IPS-20b (cell line): Measurements from ENCODE around the gene NFIL3.

Experiments
- H3K27ac ChIP-seq: one replicate; pipeline ENCODE4 v1.5.1; 2013; ENCODE audit warnings: low read length
- H3K27me3 ChIP-seq: 2 replicates; pipeline ENCODE4 v1.6.1; 2013; ENCODE audit warnings: mild to moderate bottlenecking, low read length, inconsistent platforms; ENCODE audit not compliant: insufficient read depth
- H3K36me3 ChIP-seq: 2 replicates; pipeline ENCODE4 v1.6.1; 2013; ENCODE audit warnings: low read depth, mild to moderate bottlenecking, inconsistent platforms, low read length, moderate library complexity; ENCODE audit not compliant: insufficient read depth
- H3K4me1 ChIP-seq: 2 replicates; pipeline ENCODE4 v1.6.1; 2013; ENCODE audit warnings: mild to moderate bottlenecking, control low read depth, inconsistent platforms, low read length, moderate library complexity; ENCODE audit not compliant: insufficient read depth
- H3K4me3 ChIP-seq: 2 replicates; pipeline ENCODE4 v1.5.1; 2013; ENCODE audit warnings: mild to moderate bottlenecking, low read length, inconsistent platforms
- H3K9ac ChIP-seq: 2 replicates; pipeline ENCODE4 v1.6.1; 2013; ENCODE audit warnings: low read depth, mild to moderate bottlenecking, inconsistent platforms, low read length, moderate library complexity
- H3K9me3 ChIP-seq: 2 replicates; pipeline ENCODE4 v1.6.1; 2013; ENCODE audit warnings: mild to moderate bottlenecking, low read depth, low read length, inconsistent platforms; ENCODE audit not compliant: insufficient read depth

NFIL3 gene

DNA sequence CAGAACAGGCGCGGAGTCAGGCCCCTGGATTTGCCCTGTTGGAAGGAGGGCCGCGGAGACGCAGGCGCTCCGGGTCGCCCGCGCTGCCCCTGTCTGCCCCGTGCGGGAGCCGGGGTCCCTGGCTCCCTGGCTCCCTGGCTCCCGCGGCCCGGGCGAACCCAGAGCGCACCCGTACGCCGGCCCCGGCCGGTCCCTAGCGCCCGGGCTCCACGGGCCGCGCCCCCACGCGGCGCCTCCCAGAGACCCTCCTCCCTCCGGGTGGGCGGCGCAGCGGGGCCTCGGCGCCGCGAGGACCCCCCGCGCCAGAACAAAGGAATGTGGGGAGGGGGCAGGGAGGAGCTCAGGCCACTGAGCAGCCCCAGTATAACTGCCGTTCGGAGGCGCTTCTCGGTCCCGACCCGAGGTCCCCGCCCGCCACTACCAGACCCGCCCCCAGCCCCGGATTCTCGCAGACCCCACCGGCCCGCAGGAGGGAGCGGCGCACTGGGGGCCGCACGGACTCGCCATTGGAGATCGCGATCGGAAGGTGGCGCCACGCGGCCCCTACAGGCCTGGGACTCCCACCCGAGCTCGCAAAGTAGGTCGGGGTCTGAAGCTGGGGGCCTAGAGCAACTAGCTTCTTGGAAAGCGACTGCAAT lies 2.4 kb downstream of the NFIL3 start:
- Histone ChIP-seq H3K36me3 (no peaks in the 10 kb centered on the region), H3K9ac (peak overlapping the region; percentile 47; the same call in 1 of the 2 replicates), H3K27me3 (peaks cover 64% of the 10 kb centered on the region), H3K4me1 (peaks cover 15% of the 10 kb centered on the region), H3K9me3 (no peaks in the 10 kb centered on the region), H3K27ac (no peak overlapping the region), H3K4me3 (peak overlapping the region; percentile 68)

DNA sequence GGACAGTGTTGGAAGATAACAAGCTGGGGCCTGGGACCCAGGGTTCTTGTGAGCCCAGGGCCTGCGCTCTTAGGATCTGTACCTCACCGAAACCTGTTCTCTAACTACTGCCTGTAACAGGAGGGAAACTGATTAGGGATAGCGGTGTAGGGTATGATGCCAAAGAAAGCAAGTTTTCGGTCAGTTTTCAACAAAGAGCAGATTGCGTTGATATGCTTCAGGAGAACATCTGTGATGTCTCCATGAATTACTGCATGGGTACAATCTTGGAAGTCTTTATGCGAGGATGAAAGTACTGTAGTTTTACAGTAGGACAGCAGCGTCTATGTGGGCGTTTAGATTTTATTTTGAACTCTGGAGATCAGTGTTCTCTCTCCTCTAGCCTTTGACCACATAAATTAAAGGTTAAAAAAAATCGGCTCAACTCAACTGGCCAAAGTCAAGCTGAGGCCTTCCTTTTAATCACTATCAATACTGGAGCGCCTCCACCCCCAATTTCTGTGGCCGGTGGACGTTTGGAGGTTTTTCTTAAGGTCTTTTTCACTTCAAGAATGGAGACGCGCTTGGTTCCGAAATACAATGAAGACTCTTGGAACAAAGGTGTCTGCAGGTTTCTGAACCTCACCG lies 3.0 kb downstream of the NFIL3 start:
- Histone ChIP-seq H3K4me3 (peak overlapping the region; percentile 68), H3K27me3 (peaks cover 57% of the 10 kb centered on the region), H3K9ac (peak overlapping the region; percentile 47; the same call in 1 of the 2 replicates), H3K4me1 (peaks cover 15% of the 10 kb centered on the region), H3K9me3 (no peaks in the 10 kb centered on the region), H3K27ac (no peak overlapping the region), H3K36me3 (no peaks in the 10 kb centered on the region)

DNA sequence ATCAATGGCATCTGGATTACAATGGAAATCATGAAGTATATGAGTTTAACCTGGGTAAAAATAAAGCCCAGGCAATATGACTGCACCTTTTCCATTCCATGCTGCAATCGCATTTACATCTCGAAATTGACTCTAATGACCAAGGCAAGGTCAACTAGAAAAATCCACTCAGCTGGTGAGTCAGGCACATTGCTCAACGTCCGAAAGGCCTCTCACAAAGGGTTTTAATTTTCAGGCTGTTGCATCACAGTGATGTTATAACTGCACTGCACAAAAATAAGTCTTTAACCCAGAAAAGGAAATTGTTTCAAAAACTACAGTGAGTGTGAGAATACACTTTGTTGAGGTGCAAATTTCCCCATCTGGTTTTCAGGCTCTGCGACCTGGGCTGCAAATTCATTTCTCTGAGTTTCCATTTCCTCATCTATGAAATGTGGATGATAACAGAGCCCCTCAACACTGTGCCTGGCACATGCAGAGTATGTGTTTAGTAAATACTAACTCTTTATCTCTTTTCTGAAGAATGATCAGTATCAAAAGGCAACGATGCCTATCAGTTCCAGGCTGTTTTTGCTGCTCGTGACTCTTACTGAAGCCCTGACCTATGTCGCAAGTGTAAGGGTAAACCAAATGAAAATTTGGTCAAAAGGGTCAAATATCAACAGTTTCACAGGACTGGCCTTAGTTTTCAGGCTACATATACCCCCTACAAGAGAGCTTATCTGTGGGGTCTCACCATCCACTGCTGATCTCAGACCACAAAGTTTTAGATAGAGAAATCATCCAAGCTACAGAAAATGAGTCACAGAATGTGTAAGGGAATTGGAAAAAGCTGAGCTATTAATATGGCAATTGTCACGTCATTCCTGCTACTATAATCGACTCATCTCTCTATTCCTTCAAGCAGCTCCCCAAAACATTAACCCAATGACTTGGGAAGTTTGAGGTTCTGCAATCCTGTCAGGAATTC lies 4.1 kb downstream of the NFIL3 start:
- peaks cover 15% of the 10 kb centered on the region for H3K4me1 ChIP-seq
- no peak overlapping the region for H3K4me3 ChIP-seq
- H3K9ac ChIP-seq = no peak overlapping the region
- peaks cover 46% of the 10 kb centered on the region for H3K27me3 ChIP-seq
- no peaks in the 10 kb centered on the region for H3K9me3 ChIP-seq
- no peaks in the 10 kb centered on the region for H3K36me3 ChIP-seq
- H3K27ac ChIP-seq = no peak overlapping the region

DNA sequence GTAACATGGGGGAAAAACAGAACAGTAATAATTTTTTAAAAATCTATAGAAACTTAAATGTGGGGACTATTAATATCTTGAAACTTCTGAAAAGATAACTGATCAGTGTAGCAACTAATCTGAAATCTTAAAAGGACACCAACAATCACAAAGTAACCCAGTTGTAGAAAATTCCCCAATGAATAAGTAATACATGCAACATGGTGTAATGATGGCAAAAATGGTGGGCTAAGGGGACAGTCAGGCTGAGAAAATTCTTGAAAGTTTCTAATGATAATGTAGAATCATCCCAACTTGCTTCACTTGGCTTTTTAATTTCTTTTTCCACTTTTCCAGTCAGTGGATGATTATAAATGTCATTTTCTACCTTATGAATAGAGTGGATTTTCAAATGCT lies 5.4 kb downstream of the NFIL3 start:
- Histone ChIP-seq H3K9me3 (no peaks in the 10 kb centered on the region), H3K36me3 (no peaks in the 10 kb centered on the region), H3K27ac (no peak overlapping the region), H3K4me3 (no peak overlapping the region), H3K4me1 (peaks cover 15% of the 10 kb centered on the region), H3K27me3 (peaks cover 41% of the 10 kb centered on the region), H3K9ac (no peak overlapping the region)

DNA sequence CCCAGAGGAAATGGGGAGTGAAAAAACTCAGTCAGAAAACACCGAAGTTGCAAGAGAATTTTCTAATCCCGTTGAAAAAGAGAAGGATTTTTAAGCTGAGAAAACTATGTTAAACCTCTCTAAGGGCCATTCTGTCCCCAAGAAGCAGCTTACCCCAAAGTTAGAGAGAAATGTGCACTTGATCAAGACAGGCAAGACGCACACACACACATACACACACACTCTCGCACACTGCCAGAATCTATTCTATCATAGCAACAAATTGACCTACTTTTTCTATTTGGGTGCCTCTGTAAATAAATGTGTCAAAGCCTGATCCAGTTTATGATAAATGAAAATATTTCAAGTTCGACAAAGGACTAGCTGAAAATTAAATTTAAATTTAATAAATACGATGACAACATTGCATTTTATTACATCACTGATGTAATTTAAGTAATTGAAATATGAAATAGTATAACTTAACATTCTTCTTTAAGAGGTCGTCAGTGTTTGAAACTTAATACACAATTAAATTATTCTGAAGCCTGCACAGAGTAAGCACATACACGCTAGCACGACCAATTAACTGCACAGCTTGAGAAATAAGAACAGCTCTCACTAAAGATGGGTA lies 5.9 kb downstream of the NFIL3 start:
- Histone ChIP-seq H3K27me3 (peaks cover 36% of the 10 kb centered on the region), H3K27ac (no peak overlapping the region), H3K4me1 (peaks cover 15% of the 10 kb centered on the region), H3K4me3 (no peak overlapping the region), H3K9me3 (no peaks in the 10 kb centered on the region), H3K36me3 (no peaks in the 10 kb centered on the region), H3K9ac (no peak overlapping the region)

DNA sequence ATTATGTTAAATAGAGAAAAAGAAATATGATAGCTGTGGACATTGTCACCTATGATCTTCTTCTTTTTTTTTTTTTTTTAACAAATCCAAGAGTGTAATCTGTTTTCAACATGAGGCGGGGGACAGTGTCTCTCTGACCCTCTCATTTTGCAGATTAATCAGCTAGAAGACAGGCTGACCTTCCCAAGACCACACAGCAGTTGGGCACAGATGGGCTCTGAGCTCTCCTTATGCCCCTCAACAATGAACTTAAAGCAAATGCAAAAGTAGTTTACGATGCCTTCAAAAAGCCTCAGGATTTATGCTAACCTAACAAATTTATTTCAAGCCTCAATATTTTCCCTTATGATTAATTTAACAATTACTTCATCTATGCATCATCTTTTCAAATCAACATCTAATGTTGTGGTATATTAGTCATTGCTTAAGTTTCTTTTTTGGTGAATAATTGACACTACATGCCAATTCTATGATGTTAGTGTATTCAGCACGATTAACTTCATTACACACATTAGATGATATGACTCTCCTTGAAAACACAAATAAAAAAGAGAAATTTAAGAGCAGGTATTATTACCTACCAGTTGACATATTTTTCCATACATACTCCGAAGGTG lies 7.4 kb downstream of the NFIL3 start:
- Histone ChIP-seq H3K27ac (no peak overlapping the region), H3K9ac (no peak overlapping the region), H3K27me3 (peaks cover 21% of the 10 kb centered on the region), H3K4me1 (0 out of 2 replicates have a peak, but pooled peaks cover 5% of the 10 kb centered on the region), H3K36me3 (no peaks in the 10 kb centered on the region), H3K4me3 (no peak overlapping the region), H3K9me3 (no peaks in the 10 kb centered on the region)

DNA sequence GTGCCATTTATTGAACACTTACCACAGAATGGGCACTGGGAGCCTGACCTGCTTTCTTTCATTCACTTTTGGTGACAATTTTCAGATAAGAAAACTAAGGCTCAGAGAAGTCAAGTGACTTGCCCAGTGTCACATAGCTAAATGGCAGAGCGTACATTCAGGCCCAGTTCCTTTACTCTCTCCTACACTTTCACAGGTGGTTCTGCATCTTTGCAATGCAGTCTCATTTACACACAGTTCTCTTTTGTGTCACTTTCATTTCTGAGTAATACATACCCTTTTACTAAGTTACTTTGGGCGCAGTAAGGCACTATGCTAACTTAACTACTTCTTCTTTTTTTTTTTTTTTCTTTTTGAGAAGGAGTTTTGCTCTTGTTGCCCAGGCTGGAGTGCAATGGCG lies 8.3 kb downstream of the NFIL3 start:
- H3K4me1 ChIP-seq = 0 out of 2 replicates have a peak, but pooled peaks cover under 1% of the 10 kb centered on the region
- H3K9ac ChIP-seq = no peak overlapping the region
- peaks cover 4% of the 10 kb centered on the region for H3K36me3 ChIP-seq
- peaks cover 13% of the 10 kb centered on the region for H3K27me3 ChIP-seq
- H3K4me3 ChIP-seq = no peak overlapping the region
- no peaks in the 10 kb centered on the region for H3K9me3 ChIP-seq
- no peak overlapping the region for H3K27ac ChIP-seq

DNA sequence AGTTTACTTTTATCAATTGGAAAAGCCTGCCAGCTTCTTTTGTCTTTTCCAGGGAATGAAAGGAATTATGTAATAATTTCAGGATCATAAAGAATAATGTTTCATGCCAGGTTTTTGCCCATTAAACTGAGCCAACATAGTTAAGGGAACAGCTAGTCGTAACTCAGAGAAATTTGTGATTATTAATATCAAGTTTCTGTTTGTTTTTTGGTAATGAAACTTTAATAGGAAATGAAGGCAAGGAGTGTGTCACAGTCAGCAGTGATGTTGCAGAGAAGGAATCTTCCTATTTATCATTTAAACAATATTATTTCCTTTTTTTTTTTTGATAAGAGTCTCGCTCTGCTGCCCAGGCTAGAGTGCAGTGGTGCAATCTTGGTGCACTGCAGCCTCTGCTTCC lies 10.7 kb downstream of the NFIL3 start:
- Histone ChIP-seq H3K4me3 (no peak overlapping the region), H3K27me3 (no peaks in the 10 kb centered on the region), H3K9ac (no peak overlapping the region), H3K9me3 (no peaks in the 10 kb centered on the region), H3K4me1 (no peaks in the 10 kb centered on the region), H3K27ac (no peak overlapping the region), H3K36me3 (peaks cover 18% of the 10 kb centered on the region)

DNA sequence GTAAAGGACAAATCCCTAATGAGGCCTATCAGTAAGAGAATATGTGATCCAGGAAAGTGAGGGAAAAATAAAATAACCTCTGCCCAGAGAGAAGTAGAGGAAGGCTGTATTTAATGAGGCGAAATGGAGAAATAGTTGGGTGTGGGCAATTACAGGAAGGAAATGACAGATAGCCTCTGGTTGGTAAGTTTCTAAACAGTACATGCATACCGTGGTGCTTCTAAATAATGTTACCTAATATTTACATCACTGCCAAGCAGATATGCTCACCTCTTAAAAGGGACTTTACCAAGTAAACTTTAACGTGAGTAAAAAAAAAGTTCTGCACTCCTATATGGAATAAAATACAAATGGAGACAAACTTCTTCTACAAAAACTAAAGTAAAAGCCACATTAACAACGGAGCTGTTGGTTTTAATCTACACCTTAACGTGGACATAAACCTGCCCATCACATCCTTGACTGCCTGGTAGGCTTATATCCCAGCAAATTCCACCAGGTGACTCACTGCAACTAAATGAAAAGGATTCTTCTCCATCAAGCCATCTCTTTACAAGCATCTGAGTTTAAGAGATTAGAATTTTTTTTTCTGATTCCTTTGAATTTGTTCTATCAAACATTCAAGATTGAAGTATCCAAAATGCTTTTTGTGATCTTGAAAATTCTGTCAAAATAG lies 12.4 kb downstream of the NFIL3 start:
- Histone ChIP-seq H3K4me3 (no peak overlapping the region), H3K27ac (no peak overlapping the region), H3K27me3 (no peaks in the 10 kb centered on the region), H3K9ac (no peak overlapping the region), H3K4me1 (no peaks in the 10 kb centered on the region), H3K9me3 (no peaks in the 10 kb centered on the region), H3K36me3 (peaks cover 18% of the 10 kb centered on the region)

DNA sequence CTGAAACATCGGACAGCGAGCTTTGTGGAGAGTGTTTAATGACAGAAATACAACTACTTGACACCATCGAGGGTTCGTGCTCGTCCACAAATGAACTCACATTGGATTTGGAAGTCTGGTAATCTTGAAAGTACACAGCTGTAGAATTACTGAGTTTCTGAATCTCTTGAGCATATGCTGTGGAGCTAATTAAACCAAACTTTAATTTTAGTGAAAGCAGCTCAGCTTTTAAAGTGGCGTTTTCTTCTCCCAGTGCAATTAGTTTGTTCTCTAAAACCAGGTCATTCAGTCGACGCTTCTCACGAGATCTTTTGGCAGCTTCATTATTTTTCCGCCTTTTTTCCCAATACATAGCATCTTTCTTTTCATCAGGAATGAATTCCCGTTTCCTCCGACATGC lies 13.5 kb downstream of the NFIL3 start:
- Histone ChIP-seq H3K27ac (no peak overlapping the region), H3K36me3 (peaks cover 18% of the 10 kb centered on the region), H3K4me1 (no peaks in the 10 kb centered on the region)

DNA sequence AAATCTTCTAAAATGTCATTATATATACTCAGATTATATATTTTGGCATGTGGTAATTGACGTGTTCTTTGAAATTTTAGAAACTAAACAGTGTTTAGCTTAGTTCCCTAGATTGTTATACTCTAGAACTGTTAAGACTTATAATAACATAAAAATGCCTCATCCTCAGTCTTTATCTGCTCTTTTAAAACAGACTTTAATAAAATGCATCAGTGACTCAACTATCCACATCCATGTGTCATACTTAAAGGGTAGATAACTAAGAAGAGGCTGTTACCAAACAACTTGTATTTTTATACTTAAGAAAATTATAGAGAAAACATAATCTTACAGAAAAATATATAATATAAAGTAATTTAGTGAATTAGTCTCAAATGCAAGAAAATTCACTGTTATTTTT lies 15.2 kb downstream of the NFIL3 start:
- Histone ChIP-seq H3K9ac (no peak overlapping the region), H3K4me1 (no peaks in the 10 kb centered on the region), H3K4me3 (no peak overlapping the region), H3K9me3 (no peaks in the 10 kb centered on the region), H3K27ac (no peak overlapping the region), H3K27me3 (no peaks in the 10 kb centered on the region), H3K36me3 (peaks cover 18% of the 10 kb centered on the region)

More for the DNA sequence above, 13.5 kb downstream of the NFIL3 start:
- Histone ChIP-seq H3K9ac (no peak overlapping the region), H3K4me3 (no peak overlapping the region), H3K27me3 (no peaks in the 10 kb centered on the region), H3K9me3 (no peaks in the 10 kb centered on the region)
